Adrenal gland (tissue), 12 donors: Measurements from ENCODE around the gene VTA1. TPM values are rescaled to one million over a fixed set of nuclear protein-coding genes. Genes with fewer than 3 reads are reported as not detected.
"Not testable (repeated sequence)": the region's sequence is repeated elsewhere in the genome, so short reads cannot be mapped to it uniquely, and the experiment has no call there.

Experiments used
- DNase-seq, 7 donors: peaks; one replicate each; pipeline ENCODE4 v3.0.0-alpha.2; 2019 to 2020
- H3K27ac ChIP-seq, 5 donors: fragments of 200-600 bp; sonication (generic) in 4 of 5; 1 replicate in 3 of 5; 2 replicates in 2 of 5; pipeline versions ENCODE4 v1.5.1 to v1.8.0; 2016 to 2020; ENCODE audit warnings: mild to moderate bottlenecking in 1 of 5
- H3K27me3 ChIP-seq: fragments of 200-600 bp; 2 replicates; pipeline ENCODE4 v1.8.0; 2021
- H3K36me3 ChIP-seq, 2 donors: fragments of 200-600 bp; replicated peaks in 1 of 2; 1 replicate in 1 of 2; 2 replicates in 1 of 2; pipeline versions ENCODE4 v1.5.1 to v1.8.0; 2018 to 2022
- H3K4me1 ChIP-seq, 2 donors: fragments of 200-600 bp; replicated peaks in 1 of 2; 1 replicate in 1 of 2; 2 replicates in 1 of 2; pipeline versions ENCODE4 v1.5.1 to v1.8.0; 2018 to 2021
- H3K4me3 ChIP-seq, 4 donors: fragments of 200-600 bp; sonication (generic) in 3 of 4; one replicate each; pipeline ENCODE4 v1.5.1; 2016 to 2018
- H3K9me3 ChIP-seq, 3 donors: fragments of 200-600 bp; sonication (generic) in 1 of 3; replicated peaks in 1 of 3; 1 replicate in 2 of 3; 2 replicates in 1 of 3; pipeline versions ENCODE4 v1.5.1 to v1.8.0; 2016 to 2021
- CTCF ChIP-seq, 6 experiments: fragments of 450-650 bp in 4 of 6; fragments of 200-600 bp in 2 of 6; sonication (generic) in 1 of 6; IDR thresholded peaks; 1 replicate in 5 of 6; 2 replicates in 1 of 6; pipeline versions ENCODE4 v1.5.1 to v1.8.0; 2016 to 2021; ENCODE audit warnings: antibody characterized with exemption in 6 of 6, mild to moderate bottlenecking in 2 of 6, moderate library complexity in 1 of 6
- POLR2A ChIP-seq, 2 donors: fragments of 450-650 bp; IDR thresholded peaks; one replicate each; pipeline ENCODE4 v1.6.1; 2017; ENCODE audit warnings: antibody characterized with exemption in 2 of 2, mild to moderate bottlenecking in 2 of 2, moderate library complexity in 1 of 2
- WGBS, 4 donors: extraction: QIAGEN DNeasy Blood & Tissue Kit in 2 of 4; methylation state at CpG; one replicate each; pipeline versions ENCODE4 v1.1.5 to v1.1.7; 2013 to 2017; 5-methylcytosine and 5-hydroxymethylcytosine counted together
- intact Hi-C, 2 donors: fragments of 100-400 bp; cut with DNase I; formaldehyde crosslinking; loops; one replicate each; pipeline versions ENCODE4 v1.14.1 to v1.15.0; 2022 to 2023
- polyA plus RNA-seq, 3 donors: library from polyadenylated mRNA; stranded (reverse); fragments of 200-250 nt in 2 of 3; fragments of 350-450 nt in 1 of 3; fragmentation: Illumina TruSeq in 1 of 3; extraction: RNeasy Lipid Tissue Mini Kit (QIAGEN cat#74804) in 1 of 3; gene quantifications; one replicate each; pipeline ENCODE4 v1.2.3, GENCODE V29; 2013 to 2014
- total RNA-seq, 9 donors: library from RNA; depleted of rRNA in 4 of 9; stranded (reverse); fragments of >200 nt in 4 of 9; fragments of 120-200 nt in 1 of 9; fragmentation: NEBNext Ultra II Directional in 1 of 9; extraction: Animal tissue kit (Norgen Biotek cat#: 25700) in 1 of 9; gene quantifications; one replicate each; pipeline versions ENCODE4 v1.1.0 to v1.2.4, GENCODE V29; 2013 to 2023
- donor health status: healthy with polysubstance abuse.
- donor health status: Bipolar disorder and iron deficiency.
- donor health status: DM: yes; HTN: yes; CAD: no.
- donor health status: DM: no; HTN: no; CAD: no.
- donor health status: DM: no; HTN: no; CAD: no.
- donor health status: DM: yes; HTN: yes; CAD: no.

VTA1 gene
- total and polyA plus RNA-seq, 12 donors, result 9.7 to 73.9 (median 33.9) TPM

GRCh38 chr6:142226731-142227130, 79.7 kb downstream of the VTA1 start:
- WGBS, 4 donors, result 77 to 87% (median 87%) methylated on average over 4 of the region's 4 CpGs
- TF ChIP-seq POLR2A (IDR thresholded peaks at IDR 0.05), result no peak
- TF ChIP-seq CTCF (IDR thresholded peaks at IDR 0.05), result no peak
- Histone ChIP-seq H3K9me3 (no peaks in the 10 kb centered on the region), H3K27ac (no peak overlapping the region), H3K4me3 (no peak overlapping the region), H3K27me3 (no peaks in the 10 kb centered on the region), H3K4me1 (no peaks in the 10 kb centered on the region), H3K36me3 (no peaks in the 10 kb centered on the region)
- no peak for DNase-seq
- intact Hi-C loops, result no loop called here

GRCh38 chr6:142229518-142230270, 82.6 kb downstream of the VTA1 start:
- intact Hi-C loops, result not testable (repeated sequence)
- 91 to 95% (median 92%) methylated on average over 6 of the region's 6 CpGs for WGBS, 4 donors

DNA sequence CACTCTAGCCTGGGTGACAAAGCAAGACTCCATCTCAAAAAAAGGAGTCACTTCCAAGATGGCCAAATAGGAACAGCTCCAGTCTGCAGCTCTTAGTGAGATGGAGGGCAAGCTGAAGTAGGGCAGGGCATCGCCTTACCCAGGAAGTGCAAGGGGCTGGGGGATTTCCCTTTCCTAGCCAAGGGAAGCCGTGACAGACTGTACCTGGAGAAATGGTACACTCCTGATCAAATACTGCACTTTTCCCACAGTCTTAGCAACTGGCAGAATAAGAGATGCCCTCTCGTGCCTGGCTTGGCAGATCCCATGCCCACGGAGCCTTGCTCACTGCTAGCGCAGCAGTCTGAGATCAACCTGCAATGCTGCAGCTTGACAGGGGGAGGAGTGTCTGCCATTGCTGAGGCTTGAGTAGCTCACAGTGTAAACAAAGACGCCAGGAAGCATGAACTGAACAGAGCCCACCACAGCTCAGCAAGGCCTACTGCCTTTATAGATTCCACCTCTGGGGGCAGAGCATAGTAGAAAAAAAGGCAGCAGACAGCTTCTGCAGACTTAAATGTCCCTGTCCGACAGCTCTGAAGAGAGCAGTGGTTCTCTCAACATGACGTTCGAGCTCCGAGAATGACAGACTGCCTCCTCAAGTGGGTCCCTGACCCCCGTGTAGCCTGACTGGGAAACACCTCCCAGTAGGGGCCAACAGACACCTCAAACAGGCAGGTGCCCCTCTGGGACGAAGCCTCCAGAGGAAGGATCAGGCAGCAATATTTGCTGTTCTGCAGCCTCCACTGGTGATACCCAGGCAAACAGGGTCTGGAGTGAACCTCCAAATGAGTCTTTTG, 85.4 kb downstream of the VTA1 start:
- DNase-seq, result peak in 1 of 7 donors; percentile 7
- H3K4me1 ChIP-seq, H3K4me3 ChIP-seq, H3K36me3 ChIP-seq, H3K27me3 ChIP-seq, intact Hi-C loops, H3K27ac ChIP-seq, H3K9me3 ChIP-seq: not testable (repeated sequence)
- WGBS, 4 donors, result 30 to 50% (median 39%) methylated on average over 3 to 12 of the region's 12 CpGs

More at GRCh38 chr6:142229518-142230270, 82.6 kb downstream of the VTA1 start:
- H3K27ac ChIP-seq, H3K4me3 ChIP-seq, H3K27me3 ChIP-seq, DNase-seq, H3K4me1 ChIP-seq, H3K9me3 ChIP-seq, H3K36me3 ChIP-seq: not testable (repeated sequence)

GRCh38 chr6:142233945-142234682, 87.1 kb downstream of the VTA1 start:
- intact Hi-C loops, result no loop called here
- WGBS, 4 donors, result 71 to 78% (median 76%) methylated on average over 8 of the region's 8 CpGs
- Histone ChIP-seq H3K4me1 (no peaks in the 10 kb centered on the region), H3K4me3 (no peak overlapping the region), H3K27me3 (no peaks in the 10 kb centered on the region), H3K9me3 (no peaks in the 10 kb centered on the region), H3K27ac (no peak overlapping the region), H3K36me3 (no peaks in the 10 kb centered on the region)
- TF ChIP-seq CTCF (IDR thresholded peaks at IDR 0.05) (no peak), POLR2A (IDR thresholded peaks at IDR 0.05) (no peak)
- DNase-seq, result no peak

DNA sequence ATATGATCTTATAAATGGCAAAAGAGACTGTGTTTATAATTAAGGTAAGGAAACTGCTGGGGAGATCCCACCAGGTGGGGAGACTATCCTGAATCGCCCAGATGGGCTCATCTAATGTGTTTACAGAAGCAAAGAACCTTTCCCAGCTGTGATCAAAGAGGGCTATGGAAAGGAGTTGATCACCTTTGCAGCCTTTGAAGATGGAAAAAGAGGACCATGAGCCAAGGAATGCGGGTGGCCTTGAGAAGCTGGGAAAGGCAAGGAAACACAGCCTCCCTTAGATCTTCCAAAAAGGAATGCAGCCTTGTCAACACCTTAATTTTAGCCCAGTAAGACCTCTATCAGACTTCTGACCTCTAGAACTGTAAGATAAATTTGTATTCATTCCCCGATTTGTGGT, 88.2 kb downstream of the VTA1 start:
- Histone ChIP-seq H3K9me3 (no peaks in the 10 kb centered on the region), H3K27me3 (no peaks in the 10 kb centered on the region), H3K36me3 (no peaks in the 10 kb centered on the region), H3K27ac (no peak overlapping the region), H3K4me3 (no peak overlapping the region), H3K4me1 (no peaks in the 10 kb centered on the region)
- intact Hi-C loops, result no loop called here
- DNase-seq, result no peak
- TF ChIP-seq CTCF (IDR thresholded peaks at IDR 0.05), result no peak
- no peak for TF ChIP-seq POLR2A (IDR thresholded peaks at IDR 0.05)
- 24 to 47% (median 25%) methylated on average over 3 of the region's 3 CpGs for WGBS, 4 donors
